Heart left ventricle (tissue), 16 donors: Measurements from ENCODE around the gene KCNH6. TPM values are rescaled to one million over a fixed set of nuclear protein-coding genes. Genes with fewer than 3 reads are reported as not detected.

Experiments
- ATAC-seq, 4 donors: fragments of 200-7000 bp; cut with Tn5 transposase; one replicate each; pipeline ENCODE4 v1.9.1; 2020 to 2022; ENCODE audit warnings: moderate library complexity in 4 of 4, mild to moderate bottlenecking in 3 of 4, moderate number of reproducible peaks in 1 of 4
- DNase-seq, 5 donors: peaks; one replicate each; pipeline ENCODE4 v3.0.0-alpha.2; 2020
- H3K27ac ChIP-seq, 12 donors: fragments of 200-600 bp; sonication (generic) in 4 of 12; one replicate each; pipeline versions ENCODE4 v1.5.0 to v1.8.0; 2016 to 2022; ENCODE audit warnings: mild to moderate bottlenecking in 2 of 12
- H3K27me3 ChIP-seq, 9 donors: fragments of 200-600 bp; sonication (generic) in 2 of 9; one replicate each; pipeline versions ENCODE4 v1.5.1 to v1.8.0; 2016 to 2022; ENCODE audit warnings: mild to moderate bottlenecking in 3 of 9
- H3K36me3 ChIP-seq, 9 donors: fragments of 200-600 bp; sonication (generic) in 2 of 9; one replicate each; pipeline versions ENCODE4 v1.5.0 to v1.8.0; 2018 to 2022; ENCODE audit warnings: mild to moderate bottlenecking in 2 of 9
- H3K4me1 ChIP-seq, 12 donors: fragments of 200-600 bp; sonication (generic) in 4 of 12; one replicate each; pipeline versions ENCODE4 v1.5.0 to v1.8.0; 2016 to 2022; ENCODE audit warnings: mild to moderate bottlenecking in 3 of 12
- H3K4me3 ChIP-seq, 12 donors: fragments of 200-600 bp; sonication (generic) in 4 of 12; one replicate each; pipeline versions ENCODE4 v1.5.0 to v1.8.0; 2017 to 2022; ENCODE audit warnings: mild to moderate bottlenecking in 9 of 12, moderate library complexity in 4 of 12
- H3K9me3 ChIP-seq, 12 donors: fragments of 200-600 bp; sonication (generic) in 4 of 12; one replicate each; pipeline versions ENCODE4 v1.5.0 to v1.8.0; 2016 to 2022; ENCODE audit warnings: mild to moderate bottlenecking in 1 of 12
- POLR2A ChIP-seq, 2 donors: fragments of 450-650 bp; IDR thresholded peaks; one replicate each; pipeline ENCODE4 v1.6.1; 2017; ENCODE audit warnings: antibody characterized with exemption in 2 of 2, mild to moderate bottlenecking in 2 of 2, moderate library complexity in 2 of 2
- WGBS, 4 donors: extraction: QIAGEN DNeasy Blood & Tissue Kit in 2 of 4; methylation state at CpG; one replicate each; pipeline versions ENCODE4 v1.1.5 to v1.1.7; 2013 to 2018; 5-methylcytosine and 5-hydroxymethylcytosine counted together
- intact Hi-C, 10 donors: fragments of 100-400 bp; cut with DNase I; formaldehyde crosslinking; loops; one replicate each; pipeline versions ENCODE4 v1.11.1 to v1.14.2; 2022
- polyA plus RNA-seq, 2 donors: library from polyadenylated mRNA; stranded (reverse); fragments of 200-250 nt; gene quantifications; one replicate each; pipeline ENCODE4 v1.2.3, GENCODE V29; 2013
- total RNA-seq, 9 donors: library from RNA; depleted of rRNA in 2 of 9; stranded (reverse); fragments of >200 nt in 2 of 9; fragmentation: NEBNext Ultra II Directional in 3 of 9; extraction: Animal tissue kit (Norgen Biotek cat#: 25700) in 3 of 9; gene quantifications; one replicate each; pipeline versions ENCODE4 v1.1.0 to v1.2.4, GENCODE V29; 2016 to 2023
- TF ChIP-seq, protein P1 (sequence below), 12 donors: fragments of 200-600 bp; sonication (generic) in 4 of 12; IDR thresholded peaks; one replicate each; pipeline versions ENCODE4 v1.5.0 to v1.8.0; 2018 to 2022; ENCODE audit warnings: antibody characterized with exemption in 12 of 12, mild to moderate bottlenecking in 5 of 12
- donor health status: ischemic (EF 13 %, LVEDD 7.1; RV severe dilation, severe dysfunction).
- donor health status: healthy with polysubstance abuse.
- donor health status: DM: no; HTN: yes; CAD: no.
- donor health status: DM: no; HTN: no; CAD: no.
- donor health status: ischemic (EF 25% LVEDD 6.9; RV normal size, moderate dysfunction).
- donor health status: ischemic (EF 25% LVEDD 5.7; RV mildly dilated, moderate dysfunction).
- donor health status: healthy.
- donor health status: DM: yes; HTN: yes; CAD: no.
- donor health status: ischemic (EF 35%, LVEDD 5.7; RV mildly dilated, moderate dysfunction).
- donor health status: nonischemic (EF 11% LVEDD 7.7; RV severe dilation, severe dysfunction).
- donor health status: DM: yes; HTN: yes; CAD: no.
- donor health status: PGD.
- donor health status: ischemic (EF 29% LVEDD 5.4; RV normal size, mild dysfunction).
- donor health status: nonischemic (EF 23%, LVEDD 6.1; RV moderate dilation, normal function).

KCNH6 gene
- total and polyA plus RNA-seq, 11 donors: 0.01 TPM; not detected in 10

DNA sequence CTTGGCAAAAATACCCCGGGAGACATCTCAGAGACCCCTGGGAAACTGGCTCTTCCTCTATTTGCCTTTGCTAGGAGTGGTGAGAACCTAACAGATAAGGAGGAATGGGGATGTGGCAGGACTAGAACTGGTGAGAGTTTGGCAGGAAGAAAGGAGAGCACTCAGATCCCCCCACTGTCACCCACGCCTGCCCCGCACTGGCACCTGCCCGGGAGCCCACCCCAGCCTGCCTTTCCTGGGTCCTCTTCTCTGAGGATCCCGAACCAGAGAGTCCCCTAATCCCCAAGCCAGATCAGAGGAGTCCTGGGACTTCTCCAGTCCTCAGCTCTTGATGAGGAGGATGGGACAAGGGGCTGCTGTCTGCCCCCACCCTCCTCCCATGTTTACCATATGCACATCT is 3.7 kb downstream of the KCNH6 start:
- intact Hi-C loops: no loop called here
- Histone ChIP-seq H3K4me3 (no peak overlapping the region), H3K4me1 (peaks cover 0 to 11% (median 0%) of the 10 kb centered on the region in 12 donors), H3K27me3 (peaks cover 0 to 5% (median 0%) of the 10 kb centered on the region in 9 donors), H3K9me3 (no peaks in the 10 kb centered on the region), H3K36me3 (no peaks in the 10 kb centered on the region), H3K27ac (no peak overlapping the region)
- ATAC-seq (no peak), DNase-seq (no peak)
- TF ChIP-seq, protein P1, sequence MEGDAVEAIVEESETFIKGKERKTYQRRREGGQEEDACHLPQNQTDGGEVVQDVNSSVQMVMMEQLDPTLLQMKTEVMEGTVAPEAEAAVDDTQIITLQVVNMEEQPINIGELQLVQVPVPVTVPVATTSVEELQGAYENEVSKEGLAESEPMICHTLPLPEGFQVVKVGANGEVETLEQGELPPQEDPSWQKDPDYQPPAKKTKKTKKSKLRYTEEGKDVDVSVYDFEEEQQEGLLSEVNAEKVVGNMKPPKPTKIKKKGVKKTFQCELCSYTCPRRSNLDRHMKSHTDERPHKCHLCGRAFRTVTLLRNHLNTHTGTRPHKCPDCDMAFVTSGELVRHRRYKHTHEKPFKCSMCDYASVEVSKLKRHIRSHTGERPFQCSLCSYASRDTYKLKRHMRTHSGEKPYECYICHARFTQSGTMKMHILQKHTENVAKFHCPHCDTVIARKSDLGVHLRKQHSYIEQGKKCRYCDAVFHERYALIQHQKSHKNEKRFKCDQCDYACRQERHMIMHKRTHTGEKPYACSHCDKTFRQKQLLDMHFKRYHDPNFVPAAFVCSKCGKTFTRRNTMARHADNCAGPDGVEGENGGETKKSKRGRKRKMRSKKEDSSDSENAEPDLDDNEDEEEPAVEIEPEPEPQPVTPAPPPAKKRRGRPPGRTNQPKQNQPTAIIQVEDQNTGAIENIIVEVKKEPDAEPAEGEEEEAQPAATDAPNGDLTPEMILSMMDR (IDR thresholded peaks at IDR 0.05): no peak
- no peak for TF ChIP-seq POLR2A (IDR thresholded peaks at IDR 0.05)
- WGBS, 4 donors: 72 to 91% (median 74%) methylated on average over 4 to 5 of the region's 5 CpGs

DNA sequence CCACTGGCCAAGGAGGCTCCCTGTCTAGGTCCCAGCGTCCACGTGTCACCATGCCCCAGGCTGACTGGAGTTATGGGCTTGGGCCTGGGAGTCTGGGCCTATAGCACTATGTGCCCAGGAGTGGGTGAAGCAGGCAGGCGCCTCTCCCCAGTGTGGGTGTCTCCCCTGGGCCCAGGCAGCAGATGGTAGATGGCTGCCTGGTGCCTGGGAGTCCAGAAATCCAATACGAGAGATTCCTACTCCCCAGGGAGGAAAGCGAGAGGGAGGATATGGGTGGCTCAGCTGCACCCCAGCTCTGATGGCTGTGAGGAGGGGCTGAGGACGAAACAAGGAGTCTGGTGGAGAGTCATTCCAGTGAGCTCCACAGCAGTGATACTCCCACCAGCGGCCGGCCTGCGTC is 5.0 kb downstream of the KCNH6 start:
- peaks cover 0 to 4% (median 0%) of the 10 kb centered on the region in 12 donors for H3K4me1 ChIP-seq
- peaks cover 0 to 5% (median 0%) of the 10 kb centered on the region in 9 donors for H3K27me3 ChIP-seq
- ATAC-seq: no peak
- TF ChIP-seq POLR2A (IDR thresholded peaks at IDR 0.05): no peak
- TF ChIP-seq, protein P1 (IDR thresholded peaks at IDR 0.05): no peak
- DNase-seq: no peak
- 82 to 85% (median 84%) methylated on average over 8 to 9 of the region's 9 CpGs for WGBS, 4 donors
- no peaks in the 10 kb centered on the region for H3K36me3 ChIP-seq
- intact Hi-C loops: no loop called here
- H3K4me3 ChIP-seq: no peak overlapping the region
- no peaks in the 10 kb centered on the region for H3K9me3 ChIP-seq
- no peak overlapping the region for H3K27ac ChIP-seq

DNA sequence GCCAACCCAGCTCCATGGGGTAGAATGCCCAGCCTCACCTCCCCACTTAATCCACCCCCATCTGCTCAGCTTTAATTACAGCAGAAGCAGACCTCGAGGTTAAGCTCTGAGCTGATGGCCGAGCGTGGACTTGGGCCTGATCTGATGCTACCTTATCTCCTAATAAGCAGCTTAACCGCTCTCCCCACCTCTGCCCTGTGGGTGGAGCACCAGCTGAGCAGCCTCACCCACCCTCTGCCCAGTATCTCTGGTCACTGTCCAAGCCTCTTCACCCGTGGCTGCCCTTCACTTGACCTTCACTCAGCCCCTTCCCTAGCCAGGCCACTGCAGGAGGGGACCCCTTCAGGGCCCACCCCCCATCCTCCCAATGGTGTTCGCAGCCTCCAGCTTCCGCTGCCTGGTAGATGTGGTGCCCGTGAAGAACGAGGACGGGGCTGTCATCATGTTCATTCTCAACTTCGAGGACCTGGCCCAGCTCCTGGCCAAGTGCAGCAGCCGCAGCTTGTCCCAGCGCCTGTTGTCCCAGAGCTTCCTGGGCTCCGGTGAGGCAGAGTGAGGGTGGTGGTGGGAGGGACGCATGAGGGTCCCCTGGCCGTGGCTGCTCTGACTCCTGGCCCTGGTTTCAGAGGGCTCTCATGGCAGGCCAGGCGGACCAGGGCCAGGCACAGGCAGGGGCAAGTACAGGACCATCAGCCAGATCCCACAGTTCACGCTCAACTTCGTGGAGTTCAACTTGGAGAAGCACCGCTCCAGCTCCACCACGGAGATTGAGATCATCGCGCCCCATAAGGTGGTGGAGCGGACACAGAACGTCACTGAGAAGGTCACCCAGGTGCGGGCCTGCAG is 6.8 kb downstream of the KCNH6 start:
- DNase-seq (no peak), ATAC-seq (peak in 1 of 4 donors; percentile 19)
- no peak overlapping the region for H3K4me3 ChIP-seq
- H3K9me3 ChIP-seq: no peaks in the 10 kb centered on the region
- no peaks in the 10 kb centered on the region for H3K36me3 ChIP-seq
- 69 to 77% (median 72%) methylated on average over 25 to 26 of the region's 26 CpGs for WGBS, 4 donors
- no peak for TF ChIP-seq POLR2A (IDR thresholded peaks at IDR 0.05)
- TF ChIP-seq, protein P1 (IDR thresholded peaks at IDR 0.05): no peak
- H3K27ac ChIP-seq: no peak overlapping the region
- H3K27me3 ChIP-seq: peaks cover 0 to 5% (median 0%) of the 10 kb centered on the region in 9 donors
- intact Hi-C loops: no loop called here
- H3K4me1 ChIP-seq: no peaks in the 10 kb centered on the region

DNA sequence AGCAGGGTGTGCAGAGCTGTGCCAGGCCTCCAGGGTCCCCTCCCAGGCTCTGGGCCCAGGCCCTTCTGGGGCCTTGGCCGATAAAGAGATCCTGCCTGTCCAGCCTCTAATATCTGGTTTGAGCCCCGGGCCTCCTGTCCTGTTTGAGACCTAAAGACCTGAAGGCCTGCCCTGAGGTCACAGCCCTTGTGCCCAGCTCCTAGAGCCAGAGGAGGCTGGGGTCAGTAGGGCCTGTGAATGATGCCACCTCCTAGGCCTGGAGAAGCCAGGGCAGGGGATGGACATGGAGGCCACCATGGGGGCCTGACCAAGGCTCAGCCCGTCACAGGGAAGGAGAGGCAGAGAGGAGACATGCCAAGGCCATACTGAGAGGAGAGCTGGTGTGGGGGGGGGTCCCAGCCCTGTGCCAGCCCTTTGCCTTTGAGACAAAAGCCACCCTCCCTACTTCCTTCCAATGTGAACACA is 7.4 kb downstream of the KCNH6 start:
- TF ChIP-seq, protein P1 (IDR thresholded peaks at IDR 0.05): no peak
- TF ChIP-seq POLR2A (IDR thresholded peaks at IDR 0.05): no peak
- no peak for ATAC-seq
- Histone ChIP-seq H3K4me3 (no peak overlapping the region), H3K36me3 (no peaks in the 10 kb centered on the region), H3K4me1 (no peaks in the 10 kb centered on the region), H3K27ac (no peak overlapping the region), H3K9me3 (no peaks in the 10 kb centered on the region), H3K27me3 (peaks cover 0 to 5% (median 0%) of the 10 kb centered on the region in 9 donors)
- WGBS, 4 donors: 85 to 100% (median 91%) methylated on average over 1 to 3 of the region's 3 CpGs
- intact Hi-C loops: no loop called here
- no peak for DNase-seq
